Liver (tissue), 3 donors: Measurements from ENCODE around the gene RFX4.

Experiments used
- HNF4A ChIP-seq, 2 donors: conservative IDR thresholded peaks; 2 replicates each; pipeline ENCODE4 v1.6.1; 2016; ENCODE audit warnings: antibody characterized with exemption in 2 of 2, mild to moderate bottlenecking in 2 of 2
- HNF4G ChIP-seq: IDR thresholded peaks from 2 replicates; pipeline ENCODE4 v1.6.1; 2016; ENCODE audit warnings: antibody characterized with exemption
- JUND ChIP-seq, 2 donors: IDR thresholded peaks; 2 replicates each; pipeline ENCODE4 v1.6.1; 2016; ENCODE audit warnings: antibody characterized with exemption in 2 of 2
- TF ChIP-seq, protein P1 (sequence below): fragments of 150-350 bp; IDR thresholded peaks from 2 replicates; pipeline ENCODE4 v1.5.1; 2017; ENCODE audit warnings: improper control_type of control experiment, low read depth, low read length; ENCODE audit not compliant: missing input control
- TF ChIP-seq, protein P2 (sequence below): IDR thresholded peaks from 2 replicates; pipeline ENCODE4 v1.6.1; 2016; ENCODE audit warnings: antibody characterized with exemption
- donor health status: healthy.
- donor health status: healthy.

DNA sequence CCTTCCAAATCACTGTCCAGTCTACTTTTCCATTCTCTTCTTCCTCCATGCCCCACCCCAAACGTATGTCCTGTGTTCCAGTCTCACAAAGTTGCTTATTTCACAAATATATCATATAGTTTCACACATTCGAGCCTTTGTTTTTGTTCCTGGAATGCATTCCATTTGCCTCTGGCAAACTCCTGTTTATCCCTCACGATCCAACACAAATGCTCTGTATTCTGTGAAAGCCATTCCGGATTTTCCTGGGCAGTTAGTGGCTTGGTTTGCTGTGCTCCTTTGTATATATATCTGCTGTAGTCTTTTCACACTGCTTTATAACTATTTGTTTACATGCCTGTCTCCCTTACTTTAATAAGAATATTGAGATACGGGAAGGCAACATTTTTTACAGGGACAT is 200.7 kb downstream of the RFX4 start:
- TF ChIP-seq, protein P1, sequence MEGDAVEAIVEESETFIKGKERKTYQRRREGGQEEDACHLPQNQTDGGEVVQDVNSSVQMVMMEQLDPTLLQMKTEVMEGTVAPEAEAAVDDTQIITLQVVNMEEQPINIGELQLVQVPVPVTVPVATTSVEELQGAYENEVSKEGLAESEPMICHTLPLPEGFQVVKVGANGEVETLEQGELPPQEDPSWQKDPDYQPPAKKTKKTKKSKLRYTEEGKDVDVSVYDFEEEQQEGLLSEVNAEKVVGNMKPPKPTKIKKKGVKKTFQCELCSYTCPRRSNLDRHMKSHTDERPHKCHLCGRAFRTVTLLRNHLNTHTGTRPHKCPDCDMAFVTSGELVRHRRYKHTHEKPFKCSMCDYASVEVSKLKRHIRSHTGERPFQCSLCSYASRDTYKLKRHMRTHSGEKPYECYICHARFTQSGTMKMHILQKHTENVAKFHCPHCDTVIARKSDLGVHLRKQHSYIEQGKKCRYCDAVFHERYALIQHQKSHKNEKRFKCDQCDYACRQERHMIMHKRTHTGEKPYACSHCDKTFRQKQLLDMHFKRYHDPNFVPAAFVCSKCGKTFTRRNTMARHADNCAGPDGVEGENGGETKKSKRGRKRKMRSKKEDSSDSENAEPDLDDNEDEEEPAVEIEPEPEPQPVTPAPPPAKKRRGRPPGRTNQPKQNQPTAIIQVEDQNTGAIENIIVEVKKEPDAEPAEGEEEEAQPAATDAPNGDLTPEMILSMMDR, result no peak
- TF ChIP-seq, protein P2, sequence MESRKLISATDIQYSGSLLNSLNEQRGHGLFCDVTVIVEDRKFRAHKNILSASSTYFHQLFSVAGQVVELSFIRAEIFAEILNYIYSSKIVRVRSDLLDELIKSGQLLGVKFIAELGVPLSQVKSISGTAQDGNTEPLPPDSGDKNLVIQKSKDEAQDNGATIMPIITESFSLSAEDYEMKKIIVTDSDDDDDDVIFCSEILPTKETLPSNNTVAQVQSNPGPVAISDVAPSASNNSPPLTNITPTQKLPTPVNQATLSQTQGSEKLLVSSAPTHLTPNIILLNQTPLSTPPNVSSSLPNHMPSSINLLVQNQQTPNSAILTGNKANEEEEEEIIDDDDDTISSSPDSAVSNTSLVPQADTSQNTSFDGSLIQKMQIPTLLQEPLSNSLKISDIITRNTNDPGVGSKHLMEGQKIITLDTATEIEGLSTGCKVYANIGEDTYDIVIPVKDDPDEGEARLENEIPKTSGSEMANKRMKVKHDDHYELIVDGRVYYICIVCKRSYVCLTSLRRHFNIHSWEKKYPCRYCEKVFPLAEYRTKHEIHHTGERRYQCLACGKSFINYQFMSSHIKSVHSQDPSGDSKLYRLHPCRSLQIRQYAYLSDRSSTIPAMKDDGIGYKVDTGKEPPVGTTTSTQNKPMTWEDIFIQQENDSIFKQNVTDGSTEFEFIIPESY, result no peak
- TF ChIP-seq HNF4G (no peak), HNF4A (conservative IDR thresholded peaks at IDR 0.05) (no peak), JUND (IDR thresholded peaks at IDR 0.05) (no peak)
